Natural killer cell (primary cell): Measurements from ENCODE around the gene SLC6A13. TPM values are rescaled to one million over a fixed set of nuclear protein-coding genes. Genes with fewer than 3 reads are reported as not detected.

ENCODE experiments used
- ATAC-seq, 3 donors: fragments of 150-1000 bp in 2 of 3; fragments of 200-7000 bp in 1 of 3; cut with Tn5 transposase; 1 replicate in 1 of 3; 2 replicates in 2 of 3; pipeline ENCODE4 v1.10.0; 2021; ENCODE audit warnings: mild to moderate bottlenecking in 2 of 3, moderate library complexity in 2 of 3
- DNase-seq, 2 donors: peaks; one replicate each; pipeline versions ENCODE4 v3.0.0 to v3.0.0-alpha.2; 2013 to 2021; ENCODE audit warnings: mixed read lengths in 1 of 2
- H3K27ac ChIP-seq: one replicate; pipeline ENCODE4 v1.5.1; 2013; ENCODE audit warnings: mild to moderate bottlenecking, low read length
- H3K27me3 ChIP-seq: one replicate; pipeline ENCODE4 v1.6.1; 2013; ENCODE audit warnings: low read length; ENCODE audit not compliant: control insufficient read depth, insufficient read depth
- H3K36me3 ChIP-seq: one replicate; pipeline ENCODE4 v1.6.1; 2013; ENCODE audit warnings: low read length; ENCODE audit not compliant: control insufficient read depth, insufficient read depth
- H3K4me1 ChIP-seq: one replicate; pipeline ENCODE4 v1.6.1; 2013; ENCODE audit warnings: low read length; ENCODE audit not compliant: control insufficient read depth, insufficient read depth
- H3K4me3 ChIP-seq: one replicate; pipeline ENCODE4 v1.5.1; 2013; ENCODE audit warnings: low read length
- H3K9me3 ChIP-seq: one replicate; pipeline ENCODE4 v1.6.1; 2013; ENCODE audit warnings: low read length; ENCODE audit not compliant: control insufficient read depth, insufficient read depth
- H3K27ac Mint-ChIP-seq, 2 donors: one replicate each; pipeline ENCODE4 v1.8.0; 2022; ENCODE audit warnings: mild to moderate bottlenecking in 2 of 2, mixed read lengths in 2 of 2, moderate library complexity in 1 of 2
- H3K27me3 Mint-ChIP-seq, 2 donors: one replicate each; pipeline ENCODE4 v1.8.0; 2022; ENCODE audit warnings: low read depth in 2 of 2, mixed read lengths in 2 of 2
- H3K36me3 Mint-ChIP-seq: one replicate; pipeline ENCODE4 v1.8.0; 2022; ENCODE audit warnings: mixed read lengths
- H3K4me1 Mint-ChIP-seq, 2 donors: one replicate each; pipeline ENCODE4 v1.8.0; 2022; ENCODE audit warnings: mixed read lengths in 2 of 2
- H3K4me3 Mint-ChIP-seq: one replicate; pipeline ENCODE4 v1.8.0; 2022; ENCODE audit warnings: mild to moderate bottlenecking, moderate library complexity, mixed read lengths
- H3K9me3 Mint-ChIP-seq, 2 donors: one replicate each; pipeline ENCODE4 v1.8.0; 2022; ENCODE audit warnings: mixed read lengths in 2 of 2
- CTCF ChIP-seq: fragments of 200-600 bp; IDR thresholded peaks from one replicate; pipeline ENCODE4 v1.8.0; 2022; ENCODE audit warnings: antibody characterized with exemption
- WGBS: methylation state at CpG from one replicate; pipeline ENCODE4 v1.1.7; 2013; ENCODE audit warnings: missing lambda C conversion rate; ENCODE audit not compliant: insufficient coverage; 5-methylcytosine and 5-hydroxymethylcytosine counted together
- intact Hi-C: fragments of 100-400 bp; cut with micrococcal nuclease; formaldehyde crosslinking; loops from one replicate; pipeline ENCODE4 v1.14.2; 2022
- total RNA-seq, 4 donors: library from RNA; stranded (reverse); fragments of 120-200 nt in 1 of 4; gene quantifications; one replicate each; pipeline versions ENCODE4 v1.2.3 to v1.2.4, GENCODE V29; 2013 to 2022

The SLC6A13 gene
- total RNA-seq, 3 donors from 2014 or later (not counting 1 experiment from before 2014, with no cell fraction given) = 0.79 to 2.2 TPM; not detected in 1

DNA sequence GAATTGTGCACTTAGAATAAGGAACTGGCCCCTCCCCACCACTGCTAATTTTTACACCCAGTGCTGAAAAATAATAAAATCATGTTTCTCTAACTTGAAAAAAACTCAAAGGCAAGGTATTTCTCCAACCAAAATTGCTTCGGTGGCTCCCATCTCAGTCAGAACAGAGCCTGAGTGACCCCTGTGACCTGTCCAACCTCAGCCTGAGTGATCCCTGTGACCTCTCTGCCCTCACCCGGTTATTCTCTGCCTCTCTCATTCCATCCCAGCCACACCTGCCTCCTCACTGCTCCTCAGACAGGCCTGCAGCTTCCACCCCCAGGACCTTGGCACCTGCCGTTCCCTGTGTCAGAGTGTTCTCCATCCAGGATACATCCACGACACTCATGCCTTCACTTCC, 53.8 kb downstream of the SLC6A13 start:
- Mint-ChIP-seq H3K27ac (no peak overlapping the region), H3K4me3 (no peak overlapping the region), H3K9me3 (no peaks in the 10 kb centered on the region), H3K27me3 (peaks cover 45 to 71% of the 10 kb centered on the region in 2 donors), H3K4me1 (peaks cover 5 to 9% of the 10 kb centered on the region in 2 donors), H3K36me3 (no peaks in the 10 kb centered on the region)
- Histone ChIP-seq H3K9me3 (no peaks in the 10 kb centered on the region), H3K4me1 (peaks cover 11% of the 10 kb centered on the region), H3K36me3 (no peaks in the 10 kb centered on the region), H3K27me3 (peaks cover 5% of the 10 kb centered on the region), H3K27ac (no peak overlapping the region), H3K4me3 (no peak overlapping the region)
- ATAC-seq (no peak), DNase-seq (no peak)
- intact Hi-C loops = no loop called here
- 85% methylated on average over 4 of the region's 4 CpGs for WGBS
- TF ChIP-seq CTCF = no peak

DNA sequence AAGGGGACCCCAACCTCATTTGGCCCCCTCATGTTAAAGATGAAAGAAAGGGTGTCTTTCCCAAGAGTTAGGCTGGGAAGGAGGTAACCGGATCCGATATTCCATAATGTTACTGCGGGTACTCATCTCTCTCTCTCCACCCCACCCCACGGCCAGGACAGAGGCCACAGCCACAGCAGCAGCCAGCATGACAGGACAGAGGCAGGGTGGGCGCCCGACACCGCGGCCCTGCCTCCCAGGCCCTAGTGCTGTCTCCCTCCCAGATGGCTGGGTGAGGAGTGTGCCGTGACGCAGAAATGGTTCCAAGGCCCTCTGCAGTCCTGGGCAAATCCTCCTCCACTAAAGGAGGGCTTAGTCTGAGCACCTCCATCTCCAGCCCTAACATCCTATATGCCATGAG, 54.8 kb downstream of the SLC6A13 start:
- no peaks in the 10 kb centered on the region for H3K36me3 Mint-ChIP-seq
- H3K4me1 Mint-ChIP-seq = peaks cover 4 to 5% of the 10 kb centered on the region in 2 donors
- no peak overlapping the region for H3K4me3 Mint-ChIP-seq
- peaks cover 5% of the 10 kb centered on the region for H3K27me3 ChIP-seq
- H3K9me3 Mint-ChIP-seq = no peaks in the 10 kb centered on the region
- no peak overlapping the region for H3K27ac Mint-ChIP-seq
- no peaks in the 10 kb centered on the region for H3K36me3 ChIP-seq
- intact Hi-C loops = no loop called here
- no peak for DNase-seq
- H3K9me3 ChIP-seq = no peaks in the 10 kb centered on the region
- no peak for TF ChIP-seq CTCF
- no peak for ATAC-seq
- H3K4me1 ChIP-seq = peaks cover 8% of the 10 kb centered on the region
- H3K4me3 ChIP-seq = no peak overlapping the region
- H3K27ac ChIP-seq = no peak overlapping the region
- WGBS = 91% methylated on average over 8 of the region's 10 CpGs
- peaks cover 37 to 63% of the 10 kb centered on the region in 2 donors for H3K27me3 Mint-ChIP-seq

DNA sequence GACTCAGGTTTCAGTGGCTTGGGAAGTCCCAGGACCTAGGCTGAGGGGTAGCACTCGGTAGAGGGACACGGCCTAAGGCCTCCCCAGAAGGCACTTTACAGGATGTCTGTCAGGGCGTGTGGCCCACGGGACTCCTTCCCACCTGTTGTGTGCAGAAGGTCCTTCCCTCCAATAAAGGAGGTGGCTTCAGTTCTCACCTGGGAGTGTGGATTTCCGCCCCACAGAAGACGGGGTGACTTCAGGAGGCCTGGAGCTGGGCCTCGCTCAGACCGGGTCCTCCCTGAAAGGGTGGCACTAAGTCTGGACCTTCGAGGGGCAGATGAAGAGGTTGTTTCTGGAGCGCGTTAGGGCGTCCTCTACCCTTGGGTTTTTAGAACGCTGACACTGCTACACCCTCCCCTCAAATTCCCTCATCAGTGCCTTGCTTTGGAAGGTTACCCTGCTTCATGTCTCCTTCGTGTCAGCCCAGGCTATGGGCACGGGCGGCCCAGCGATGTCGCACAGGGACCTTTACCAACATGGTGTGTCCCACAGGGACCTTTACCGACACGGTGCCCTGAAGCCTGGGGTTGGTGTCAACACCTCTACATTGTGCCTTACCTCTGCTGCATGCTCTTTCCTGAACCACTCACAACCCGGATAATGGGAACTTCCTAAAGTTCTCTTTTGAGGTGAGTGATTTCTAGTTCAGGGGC, 55.7 kb downstream of the SLC6A13 start:
- no peaks in the 10 kb centered on the region for H3K9me3 Mint-ChIP-seq
- peaks cover 3% of the 10 kb centered on the region for H3K4me1 ChIP-seq
- peaks cover 7% of the 10 kb centered on the region for H3K27me3 ChIP-seq
- ATAC-seq = peak in 1 of 3 donors; percentile 19
- no peaks in the 10 kb centered on the region for H3K36me3 ChIP-seq
- no peaks in the 10 kb centered on the region for H3K36me3 Mint-ChIP-seq
- no peaks in the 10 kb centered on the region for H3K9me3 ChIP-seq
- H3K27ac ChIP-seq = no peak overlapping the region
- H3K27me3 Mint-ChIP-seq = peaks cover 41 to 64% of the 10 kb centered on the region in 2 donors
- DNase-seq = no peak
- TF ChIP-seq CTCF = no peak
- H3K4me1 Mint-ChIP-seq = peaks cover 1 to 9% of the 10 kb centered on the region in 2 donors
- H3K4me3 Mint-ChIP-seq = no peak overlapping the region
- H3K27ac Mint-ChIP-seq = no peak overlapping the region
- 92% methylated on average over 20 of the region's 21 CpGs for WGBS
- intact Hi-C loops = no loop called here
- H3K4me3 ChIP-seq = no peak overlapping the region

GRCh38 chr12:205026-205425, 57.6 kb downstream of the SLC6A13 start:
- WGBS = 85% methylated on average over 4 of the region's 4 CpGs
- peaks cover 0 to 10% of the 10 kb centered on the region in 2 donors for H3K4me1 Mint-ChIP-seq
- H3K4me3 ChIP-seq = no peak overlapping the region
- ATAC-seq (no peak), DNase-seq (no peak)
- H3K27ac Mint-ChIP-seq = no peak overlapping the region
- H3K9me3 Mint-ChIP-seq = no peaks in the 10 kb centered on the region
- H3K36me3 Mint-ChIP-seq = no peaks in the 10 kb centered on the region
- no peak overlapping the region for H3K27ac ChIP-seq
- no peaks in the 10 kb centered on the region for H3K9me3 ChIP-seq
- H3K27me3 Mint-ChIP-seq = peaks cover 52 to 66% of the 10 kb centered on the region in 2 donors
- H3K27me3 ChIP-seq = peaks cover 8% of the 10 kb centered on the region
- H3K4me3 Mint-ChIP-seq = no peak overlapping the region
- no peaks in the 10 kb centered on the region for H3K36me3 ChIP-seq
- TF ChIP-seq CTCF = no peak
- H3K4me1 ChIP-seq = peaks cover 3% of the 10 kb centered on the region
- intact Hi-C loops = no loop called here
